B cell (primary cell): ENCODE data around the gene RPTOR. TPM values are rescaled to one million over a fixed set of nuclear protein-coding genes. Genes with fewer than 3 reads are reported as not detected.

Source experiments
- ATAC-seq: fragments of 200-7000 bp; cut with Tn5 transposase; one replicate; pipeline ENCODE4 v1.10.0; 2021; ENCODE audit warnings: low read depth, mild to moderate bottlenecking, moderate number of reproducible peaks, moderate library complexity
- CTCF ChIA-PET: fragments of 350-600 bp; sonication (Branson Sonifier 250); formaldehyde crosslinking; loops from one replicate; lab custom pipeline; 2021; ENCODE audit warnings: antibody characterized with exemption, inconsistent platforms; lab: Charles Lee
- POLR2A ChIA-PET: fragments of 350-600 bp; sonication (Branson Sonifier 250); formaldehyde crosslinking; loops from one replicate; lab custom pipeline; 2021; ENCODE audit warnings: antibody characterized with exemption; lab: Charles Lee
- DNase-seq: peaks from one replicate; pipeline ENCODE4 v3.0.0; 2013
- H2AFZ ChIP-seq: 2 replicates; pipeline ENCODE4 v1.6.1; 2012; ENCODE audit warnings: mild to moderate bottlenecking, low read depth, low read length; ENCODE audit not compliant: insufficient read depth, poor library complexity, severe bottlenecking
- H3K27ac ChIP-seq, 2 donors: 1 replicate in 1 of 2; 2 replicates in 1 of 2; pipeline ENCODE4 v1.5.1; 2012 to 2013; ENCODE audit warnings: low read length in 2 of 2, mild to moderate bottlenecking in 2 of 2, moderate library complexity in 1 of 2
- H3K27me3 ChIP-seq, 4 experiments: fragments of 200-600 bp in 1 of 4; sonication (generic) in 1 of 4; replicated peaks in 1 of 4; 1 replicate in 2 of 4; 2 replicates in 2 of 4; pipeline versions ENCODE4 v1.6.1 to v1.7.0; 2013 to 2016; ENCODE audit warnings: low read length in 3 of 4, mild to moderate bottlenecking in 2 of 4, mixed read lengths in 1 of 4, moderate library complexity in 1 of 4; ENCODE audit not compliant: insufficient read depth in 4 of 4, control insufficient read depth in 3 of 4; ENCODE audit errors: control extremely low read depth in 1 of 4
- H3K36me3 ChIP-seq, 2 experiments: replicated peaks in 1 of 2; 1 replicate in 1 of 2; 2 replicates in 1 of 2; pipeline versions ENCODE4 v1.6.1 to v1.7.1; 2013; ENCODE audit warnings: low read length in 1 of 2; ENCODE audit not compliant: insufficient read depth in 2 of 2, control insufficient read depth in 1 of 2; ENCODE audit errors: control extremely low read depth in 1 of 2, extremely low read depth in 1 of 2
- H3K4me1 ChIP-seq, 2 donors: fragments of 200-600 bp in 1 of 2; sonication (generic) in 1 of 2; 1 replicate in 1 of 2; 2 replicates in 1 of 2; pipeline versions ENCODE4 v1.5.1 to v1.6.1; 2013 to 2017; ENCODE audit warnings: low read length in 2 of 2; ENCODE audit not compliant: control insufficient read depth in 2 of 2, insufficient read depth in 2 of 2
- H3K4me2 ChIP-seq: replicated peaks from 2 replicates; pipeline ENCODE3; 2012; ENCODE audit warnings: mild to moderate bottlenecking, low read depth, low read length; ENCODE audit not compliant: poor library complexity, severe bottlenecking
- H3K4me3 ChIP-seq, 5 experiments: fragments of 200-600 bp in 1 of 5; sonication (generic) in 1 of 5; 1 replicate in 3 of 5; 2 replicates in 2 of 5; pipeline versions ENCODE4 v1.5.1 to v1.7.0; 2011 to 2016; ENCODE audit warnings: low read length in 4 of 5, mild to moderate bottlenecking in 4 of 5, low read depth in 2 of 5, control low read depth in 1 of 5, moderate library complexity in 1 of 5; ENCODE audit not compliant: insufficient read depth in 1 of 5; ENCODE audit errors: control extremely low read depth in 1 of 5, extremely low read depth in 1 of 5
- H3K79me2 ChIP-seq: fragments of 200-600 bp; sonication (generic); one replicate; pipeline ENCODE4 v1.6.0; 2016; ENCODE audit warnings: low read length; ENCODE audit not compliant: control insufficient read depth, insufficient read depth
- H3K9ac ChIP-seq: fragments of 200-600 bp; sonication (generic); 2 replicates; pipeline ENCODE4 v1.6.1; 2017; ENCODE audit warnings: mild to moderate bottlenecking, low read length, moderate library complexity
- H3K9me3 ChIP-seq, 3 donors: one replicate each; pipeline versions ENCODE4 v1.6.1 to v1.7.1; 2013; ENCODE audit warnings: low read length in 2 of 3; ENCODE audit not compliant: control insufficient read depth in 2 of 3, insufficient read depth in 1 of 3; ENCODE audit errors: control extremely low read depth in 1 of 3
- H4K20me1 ChIP-seq: 2 replicates; pipeline ENCODE4 v1.6.0; 2012; ENCODE audit warnings: mild to moderate bottlenecking, low read length; ENCODE audit not compliant: insufficient read depth, control insufficient read depth, poor library complexity, severe bottlenecking
- H3K27ac Mint-ChIP-seq: one replicate; pipeline ENCODE4 v1.8.0; 2021; ENCODE audit warnings: mixed read lengths
- H3K27me3 Mint-ChIP-seq: one replicate; pipeline ENCODE4 v1.8.0; 2021; ENCODE audit warnings: mixed read lengths
- H3K4me1 Mint-ChIP-seq: one replicate; pipeline ENCODE4 v1.8.0; 2021; ENCODE audit warnings: mixed read lengths
- H3K4me3 Mint-ChIP-seq: one replicate; pipeline ENCODE4 v1.8.0; 2021; ENCODE audit warnings: mixed read lengths
- H3K9me3 Mint-ChIP-seq: one replicate; pipeline ENCODE4 v1.8.0; 2022; ENCODE audit warnings: mixed read lengths; ENCODE audit not compliant: insufficient read depth
- CTCF ChIP-seq: fragments of 200-600 bp; IDR thresholded peaks from one replicate; pipeline ENCODE4 v1.8.0; 2022; ENCODE audit warnings: antibody characterized with exemption, mild to moderate bottlenecking
- EZH2 ChIP-seq: IDR thresholded peaks from 2 replicates; pipeline ENCODE4 v1.6.1; 2012; ENCODE audit warnings: borderline replicate concordance, low read depth, mild to moderate bottlenecking, moderate library complexity, low read length; ENCODE audit not compliant: insufficient read depth, poor library complexity, severe bottlenecking
- WGBS: methylation state at CpG from one replicate; pipeline ENCODE4 v1.1.5; 2013; ENCODE audit warnings: missing lambda C conversion rate; ENCODE audit not compliant: insufficient coverage; 5-methylcytosine and 5-hydroxymethylcytosine counted together
- intact Hi-C: fragments of 100-400 bp; cut with micrococcal nuclease; formaldehyde crosslinking; loops from one replicate; pipeline ENCODE4 v1.10.0; 2022
- polyA plus RNA-seq: library from polyadenylated mRNA; depleted of rRNA; stranded (reverse); fragments of >200 nt; gene quantifications from 2 replicates; pipeline ENCODE4 v1.2.3, GENCODE V29; 2012
- total RNA-seq, 2 donors: library from RNA; stranded (reverse); fragments of 120-200 nt in 1 of 2; gene quantifications; 1 replicate in 1 of 2; 2 replicates in 1 of 2; pipeline versions ENCODE4 v1.2.3 to v1.2.4, GENCODE V29; 2013 to 2022

RPTOR gene
- total and polyA plus RNA-seq, 2 donors (not counting 1 experiment from before 2014, with no cell fraction given): 13.4 to 58.8 TPM

- H3K27me3 Mint-ChIP-seq: peaks cover 12% of the 10 kb centered on the region
- Histone ChIP-seq H3K4me2 (no peak overlapping the region), H2AFZ (no peak overlapping the region), H3K79me2 (no peaks in the 10 kb centered on the region), H3K4me3 (no peak overlapping the region), H3K27me3 (peaks cover 0 to 7% (median 1%) of the 10 kb centered on the region in 4 experiments), H3K36me3 (no peaks in the 10 kb centered on the region), H3K27ac (no peak overlapping the region), H3K4me1 (no peaks in the 10 kb centered on the region), H3K9ac (no peak overlapping the region), H4K20me1 (no peaks in the 10 kb centered on the region), H3K9me3 (peaks cover 0 to 20% (median 4%) of the 10 kb centered on the region in 3 donors)
- DNase-seq (no peak), ATAC-seq (no peak)
- no peak overlapping the region for H3K4me3 Mint-ChIP-seq
- H3K27ac Mint-ChIP-seq: no peak overlapping the region
- 87% methylated on average over 2 of the region's 2 CpGs for WGBS
- ChIA-PET CTCF (interaction anchor here (1.3 kb wide), 1 partner anchor 13 kb away, joined by 4 read pairs; no protein-coding TSS in a partner anchor), POLR2A (no interaction called here)
- no peaks in the 10 kb centered on the region for H3K4me1 Mint-ChIP-seq
- intact Hi-C loops: no loop called here
- H3K9me3 Mint-ChIP-seq: peaks cover 6% of the 10 kb centered on the region
- TF ChIP-seq EZH2: no peak
- no peak for TF ChIP-seq CTCF
Measured at GRCh38 chr17:81010935-81011334, 466.3 kb downstream of the RPTOR start.

GRCh38 chr17:81011951-81012350 lies 467.3 kb downstream of the RPTOR start:
- no peak overlapping the region for H2AFZ ChIP-seq
- ChIA-PET POLR2A (no interaction called here), CTCF (interaction anchor here (0.5 to 1.0 kb wide), 2 partner anchors 12 to 876 kb away, joined by 3 to 5 read pairs; no protein-coding TSS in a partner anchor)
- 94% methylated on average over 2 of the region's 3 CpGs for WGBS
- H3K27ac Mint-ChIP-seq: no peak overlapping the region
- no peaks in the 10 kb centered on the region for H4K20me1 ChIP-seq
- peaks cover 0 to 7% (median 0%) of the 10 kb centered on the region in 4 experiments for H3K27me3 ChIP-seq
- peaks cover 3% of the 10 kb centered on the region for H3K4me1 Mint-ChIP-seq
- DNase-seq: no peak
- H3K27ac ChIP-seq: no peak overlapping the region
- H3K9ac ChIP-seq: no peak overlapping the region
- no peaks in the 10 kb centered on the region for H3K4me1 ChIP-seq
- peaks cover 0 to 20% (median 8%) of the 10 kb centered on the region in 3 donors for H3K9me3 ChIP-seq
- H3K4me2 ChIP-seq: no peak overlapping the region
- H3K4me3 Mint-ChIP-seq: no peak overlapping the region
- H3K79me2 ChIP-seq: no peaks in the 10 kb centered on the region
- no peak for ATAC-seq
- H3K36me3 ChIP-seq: no peaks in the 10 kb centered on the region
- TF ChIP-seq EZH2: no peak
- no peak for TF ChIP-seq CTCF
- H3K4me3 ChIP-seq: no peak overlapping the region
- peaks cover 4% of the 10 kb centered on the region for H3K27me3 Mint-ChIP-seq
- H3K9me3 Mint-ChIP-seq: peaks cover 9% of the 10 kb centered on the region
- intact Hi-C loops: no loop called here
